AG04450 (cell line): ENCODE measurements around the gene TBX6. TPM values are rescaled to one million over a fixed set of nuclear protein-coding genes. Genes with fewer than 3 reads are reported as not detected.
A peak's percentile ranks its signal among the peaks of the same experiment; 100 is the strongest.

ENCODE experiments used
- CTCF ChIA-PET: fragments of 300-600, 350-600 bp; formaldehyde crosslinking; extraction: SDS; loops from one replicate; lab custom pipeline; 2022; ENCODE audit warnings: antibody characterized with exemption, inconsistent platforms; lab: Charles Lee
- POLR2A ChIA-PET: fragments of 350-600 bp; formaldehyde crosslinking; extraction: SDS; loops from one replicate; lab custom pipeline; 2021; ENCODE audit warnings: antibody characterized with exemption, inconsistent platforms; lab: Yijun Ruan, JAX
- DNase-seq: peaks from one replicate; pipeline ENCODE4 v3.0.0-alpha.2; 2011; ENCODE audit warnings: low read depth, low spot score
- H3K27ac ChIP-seq: one replicate; pipeline ENCODE4 v1.5.1; 2012; ENCODE audit warnings: low read depth, low read length, control low read depth
- H3K27me3 ChIP-seq: one replicate; pipeline ENCODE4 v1.6.0; 2012; ENCODE audit warnings: low read length; ENCODE audit not compliant: control insufficient read depth, insufficient read depth
- H3K4me3 ChIP-seq: 2 replicates; pipeline ENCODE4 v1.5.1; 2011; ENCODE audit warnings: mild to moderate bottlenecking, low read depth, low read length, control low read depth
- H3K9me3 ChIP-seq: 2 replicates; pipeline ENCODE4 v1.5.1; 2012; ENCODE audit warnings: low read length; ENCODE audit not compliant: control insufficient read depth, insufficient read depth
- polyA plus RNA-seq: library from polyadenylated mRNA; depleted of rRNA; stranded (reverse); fragments of >200 nt; gene quantifications from 2 replicates; pipeline ENCODE4 v1.2.3, GENCODE V29; 2011
- TF ChIP-seq, protein P1 (sequence below): IDR thresholded peaks from 2 replicates; pipeline ENCODE4 v1.5.1; 2011; ENCODE audit warnings: low read depth, low read length, control low read depth, inconsistent platforms

TBX6 gene
- polyA plus RNA-seq, 1 experiment: not detected

DNA sequence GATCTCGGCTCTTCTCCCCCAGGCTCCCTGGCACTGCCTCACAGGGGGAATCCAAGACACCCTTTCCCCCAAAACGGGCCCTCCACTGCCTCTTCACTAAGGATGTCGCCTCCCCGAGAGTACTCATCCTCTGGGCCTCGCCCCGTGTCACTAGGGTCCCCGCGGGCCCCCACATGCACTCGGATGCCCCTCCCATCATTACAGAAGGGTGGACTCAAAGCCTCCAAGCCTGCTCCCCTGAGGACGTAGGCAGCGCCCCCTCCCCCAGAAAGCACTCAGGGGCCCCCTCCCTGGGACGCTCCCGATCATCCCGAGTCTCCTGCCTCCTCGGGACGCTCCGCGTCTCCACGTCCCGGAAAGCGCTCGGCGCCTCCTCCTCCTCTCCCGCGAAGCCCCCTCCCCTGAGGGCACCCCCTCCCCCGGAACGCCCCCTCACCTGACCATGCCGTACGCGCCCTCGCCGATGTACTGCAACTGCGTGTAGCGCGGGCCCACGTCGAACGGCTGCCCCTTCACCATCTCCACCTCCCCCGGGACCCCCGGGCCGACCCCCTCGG is 31.0 kb upstream of the TBX6 start:
- TF ChIP-seq, protein P1, sequence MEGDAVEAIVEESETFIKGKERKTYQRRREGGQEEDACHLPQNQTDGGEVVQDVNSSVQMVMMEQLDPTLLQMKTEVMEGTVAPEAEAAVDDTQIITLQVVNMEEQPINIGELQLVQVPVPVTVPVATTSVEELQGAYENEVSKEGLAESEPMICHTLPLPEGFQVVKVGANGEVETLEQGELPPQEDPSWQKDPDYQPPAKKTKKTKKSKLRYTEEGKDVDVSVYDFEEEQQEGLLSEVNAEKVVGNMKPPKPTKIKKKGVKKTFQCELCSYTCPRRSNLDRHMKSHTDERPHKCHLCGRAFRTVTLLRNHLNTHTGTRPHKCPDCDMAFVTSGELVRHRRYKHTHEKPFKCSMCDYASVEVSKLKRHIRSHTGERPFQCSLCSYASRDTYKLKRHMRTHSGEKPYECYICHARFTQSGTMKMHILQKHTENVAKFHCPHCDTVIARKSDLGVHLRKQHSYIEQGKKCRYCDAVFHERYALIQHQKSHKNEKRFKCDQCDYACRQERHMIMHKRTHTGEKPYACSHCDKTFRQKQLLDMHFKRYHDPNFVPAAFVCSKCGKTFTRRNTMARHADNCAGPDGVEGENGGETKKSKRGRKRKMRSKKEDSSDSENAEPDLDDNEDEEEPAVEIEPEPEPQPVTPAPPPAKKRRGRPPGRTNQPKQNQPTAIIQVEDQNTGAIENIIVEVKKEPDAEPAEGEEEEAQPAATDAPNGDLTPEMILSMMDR: no peak
- Histone ChIP-seq H3K27me3 (no peaks in the 10 kb centered on the region), H3K9me3 (no peaks in the 10 kb centered on the region), H3K27ac (no peak overlapping the region), H3K4me3 (peak overlapping the region; percentile 82)
- POLR2A ChIA-PET: interaction anchor here (0.6 to 1.8 kb wide), 2 partner anchors 19 to 57 kb away, joined by 8 read pairs; partner anchors contain the start of gene ALDOA
- no peak for DNase-seq
- CTCF ChIA-PET: no interaction called here

DNA sequence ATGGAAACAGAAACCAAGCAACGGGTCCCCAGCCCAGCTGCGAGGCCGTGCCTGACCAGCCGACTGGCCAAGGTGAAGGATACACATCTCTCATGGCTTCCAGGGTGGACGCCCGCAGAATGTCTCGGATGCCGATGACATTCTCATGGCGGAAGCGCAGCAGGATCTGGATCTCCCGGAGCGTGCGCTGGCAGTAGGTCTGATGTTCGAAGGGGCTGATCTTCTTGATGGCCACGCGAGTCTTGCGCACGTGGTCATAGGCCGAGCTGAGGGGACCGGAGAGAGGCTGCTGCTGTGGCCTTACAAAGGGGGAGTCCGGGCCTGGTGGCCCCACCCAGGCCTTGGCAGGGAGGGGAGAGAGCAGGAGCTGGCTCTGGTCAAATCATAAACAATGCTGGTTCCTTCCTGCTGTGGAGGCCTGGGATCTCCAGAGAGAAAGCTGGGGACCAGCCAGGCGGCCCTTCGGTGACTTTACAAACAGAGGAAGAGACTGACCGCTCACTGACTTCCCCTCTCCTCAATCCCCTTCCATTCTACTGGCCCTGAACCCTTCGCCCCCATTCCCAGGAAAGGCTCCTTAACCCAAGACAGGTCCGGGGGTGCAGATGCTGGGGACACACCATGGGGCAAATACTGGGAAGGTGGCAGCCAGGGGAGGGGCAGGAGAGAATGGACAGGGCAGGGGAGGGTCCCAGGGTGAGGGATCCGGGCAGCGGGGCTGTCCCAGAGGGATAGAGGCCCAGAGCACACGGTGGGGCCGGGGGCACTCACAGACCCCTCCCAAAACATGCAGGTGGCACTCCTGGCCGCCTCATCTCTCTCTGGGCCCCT is 30.2 kb upstream of the TBX6 start:
- no peak overlapping the region for H3K27ac ChIP-seq
- CTCF ChIA-PET: no interaction called here
- TF ChIP-seq, protein P1: no peak

DNA sequence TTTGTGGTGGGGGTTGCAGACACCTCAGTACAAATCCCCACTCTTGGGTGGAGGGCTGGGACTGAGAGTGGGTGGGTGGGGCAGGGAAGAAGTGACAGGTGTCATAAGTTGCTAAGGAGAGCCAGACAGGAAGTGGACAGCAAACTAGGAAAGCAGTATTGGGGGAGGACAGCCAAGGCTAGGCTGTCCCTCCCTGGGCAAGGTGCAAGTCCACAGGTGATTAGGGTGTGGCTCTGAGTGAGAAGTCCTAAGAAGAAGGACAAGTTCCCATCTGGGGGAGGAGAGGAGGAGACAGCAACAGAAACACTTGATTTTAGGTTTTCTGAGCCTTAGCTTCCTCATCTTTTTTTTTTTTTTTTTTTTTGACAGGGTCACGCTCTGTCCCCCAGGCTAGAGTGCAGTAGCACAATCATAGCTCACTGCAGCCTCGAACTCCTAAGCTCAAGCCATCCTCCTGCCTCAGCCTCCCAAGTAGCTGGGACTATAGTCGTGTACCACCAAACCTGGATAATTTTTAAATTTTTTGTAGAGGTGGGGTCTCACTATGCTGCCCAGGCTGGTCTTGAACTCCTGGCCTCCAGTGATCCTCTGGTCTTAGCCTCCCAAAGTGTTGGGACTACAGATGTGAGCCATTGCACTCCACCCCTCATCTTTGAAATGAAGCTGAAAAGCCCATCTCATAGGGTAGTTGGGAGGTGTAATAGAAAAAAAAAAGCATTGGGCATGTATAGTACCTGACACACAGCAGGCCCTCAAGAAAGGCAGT is 28.8 kb upstream of the TBX6 start:
- no peaks in the 10 kb centered on the region for H3K27me3 ChIP-seq
- H3K27ac ChIP-seq: no peak overlapping the region
- no peak overlapping the region for H3K4me3 ChIP-seq
- ChIA-PET POLR2A (no interaction called here), CTCF (interaction anchor here (0.6 to 1.4 kb wide), 3 partner anchors 8 to 289 kb away, joined by 3 to 7 read pairs (median 3); no protein-coding TSS in a partner anchor)
- DNase-seq: no peak
- no peaks in the 10 kb centered on the region for H3K9me3 ChIP-seq
- TF ChIP-seq, protein P1: no peak

More for the DNA sequence above, 30.2 kb upstream of the TBX6 start:
- DNase-seq: no peak
- no peaks in the 10 kb centered on the region for H3K27me3 ChIP-seq
- H3K4me3 ChIP-seq: peak overlapping the region; percentile 82
- H3K9me3 ChIP-seq: no peaks in the 10 kb centered on the region
- POLR2A ChIA-PET: interaction anchor here (0.6 kb wide), 2 partner anchors 20 to 528 kb away, joined by 6 to 8 read pairs; no protein-coding TSS in a partner anchor

DNA sequence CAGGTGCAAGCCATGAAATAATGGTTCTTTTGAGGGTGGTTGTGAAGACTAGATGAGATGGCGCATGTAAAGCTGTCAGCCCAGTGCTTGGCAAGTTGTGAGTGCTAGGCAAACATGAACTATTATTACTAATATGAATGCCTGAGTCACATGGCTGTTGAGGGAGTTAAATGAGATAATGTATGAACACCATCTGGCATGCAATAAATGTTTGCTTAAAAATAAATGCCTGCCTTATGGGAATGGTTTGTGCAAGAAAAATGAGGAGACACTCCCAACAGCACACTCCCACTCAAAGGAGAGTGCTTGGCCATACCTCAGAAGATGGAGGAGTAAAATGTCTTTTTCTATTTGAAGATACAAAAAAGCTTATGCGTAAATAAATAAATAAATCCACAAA is 27.7 kb upstream of the TBX6 start:
- POLR2A ChIA-PET: no interaction called here
- CTCF ChIA-PET: interaction anchor here (1.3 kb wide), 1 partner anchor 290 kb away, joined by 3 read pairs; no protein-coding TSS in a partner anchor
- H3K4me3 ChIP-seq: no peak overlapping the region
- H3K9me3 ChIP-seq: no peaks in the 10 kb centered on the region
- no peak overlapping the region for H3K27ac ChIP-seq
- TF ChIP-seq, protein P1: no peak
- no peaks in the 10 kb centered on the region for H3K27me3 ChIP-seq
- DNase-seq: no peak
